Loucy (cell line): ENCODE data around the gene MPC1.

Experiments used
- EZH2phosphoT487 ChIP-seq: fragments of 200-600 bp; IDR thresholded peaks from 2 replicates; pipeline ENCODE4 v1.6.1; 2018; ENCODE audit warnings: antibody characterized with exemption, mild to moderate bottlenecking, moderate library complexity, borderline replicate concordance
- TF ChIP-seq, protein P1 (sequence below): fragments of 200-600 bp; sonication (generic); conservative IDR thresholded peaks from 2 replicates; pipeline ENCODE4 v1.5.1; 2014; ENCODE audit warnings: mild to moderate bottlenecking, antibody characterized with exemption, low read length

- TF ChIP-seq, protein P1, sequence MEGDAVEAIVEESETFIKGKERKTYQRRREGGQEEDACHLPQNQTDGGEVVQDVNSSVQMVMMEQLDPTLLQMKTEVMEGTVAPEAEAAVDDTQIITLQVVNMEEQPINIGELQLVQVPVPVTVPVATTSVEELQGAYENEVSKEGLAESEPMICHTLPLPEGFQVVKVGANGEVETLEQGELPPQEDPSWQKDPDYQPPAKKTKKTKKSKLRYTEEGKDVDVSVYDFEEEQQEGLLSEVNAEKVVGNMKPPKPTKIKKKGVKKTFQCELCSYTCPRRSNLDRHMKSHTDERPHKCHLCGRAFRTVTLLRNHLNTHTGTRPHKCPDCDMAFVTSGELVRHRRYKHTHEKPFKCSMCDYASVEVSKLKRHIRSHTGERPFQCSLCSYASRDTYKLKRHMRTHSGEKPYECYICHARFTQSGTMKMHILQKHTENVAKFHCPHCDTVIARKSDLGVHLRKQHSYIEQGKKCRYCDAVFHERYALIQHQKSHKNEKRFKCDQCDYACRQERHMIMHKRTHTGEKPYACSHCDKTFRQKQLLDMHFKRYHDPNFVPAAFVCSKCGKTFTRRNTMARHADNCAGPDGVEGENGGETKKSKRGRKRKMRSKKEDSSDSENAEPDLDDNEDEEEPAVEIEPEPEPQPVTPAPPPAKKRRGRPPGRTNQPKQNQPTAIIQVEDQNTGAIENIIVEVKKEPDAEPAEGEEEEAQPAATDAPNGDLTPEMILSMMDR = no peak
- no peak for TF ChIP-seq EZH2phosphoT487
Observed at GRCh38 chr6:166343150-166343487, 39.6 kb downstream of the MPC1 start.
